Amygdala (tissue), 56 donors: ENCODE data around the gene PAPLN.
"Not testable (repeated sequence)": the region's sequence is repeated elsewhere in the genome, so short reads cannot be mapped to it uniquely, and the experiment has no call there.

ENCODE experiments used
- DNase-seq, 56 donors: peaks; one replicate each; lab custom pipeline; 2025; lab: John Stamatoyannopoulos, UW

The PAPLN gene

DNA sequence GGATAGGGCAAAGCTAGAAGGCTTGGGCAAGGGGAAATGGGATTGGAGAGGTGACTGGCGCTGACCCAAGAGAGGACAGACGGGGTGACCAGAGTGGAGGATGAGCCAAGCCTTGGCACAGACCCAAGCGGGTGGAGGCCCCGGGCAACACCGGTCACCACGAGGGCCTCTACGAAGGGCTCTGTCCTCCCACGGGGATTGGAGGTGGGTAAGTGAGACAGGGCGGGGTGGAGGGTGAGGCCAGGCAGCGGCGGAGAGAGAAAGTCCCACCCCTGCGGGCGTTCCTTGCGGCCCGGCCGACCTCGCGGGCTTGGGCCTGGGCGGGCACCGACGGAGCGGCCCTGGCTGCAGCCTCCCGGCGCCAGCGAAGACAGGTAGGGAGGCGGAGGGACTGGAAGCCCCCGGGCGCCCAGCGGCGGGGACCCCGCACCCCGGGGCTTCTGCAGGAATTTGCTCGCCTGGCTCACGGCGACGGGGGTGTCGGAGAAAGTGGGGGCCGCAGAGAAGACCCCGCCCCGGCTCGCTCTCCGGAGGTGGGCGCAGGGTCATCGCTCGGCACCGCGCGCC is at the start of gene PAPLN:
TSS of gene PAPLN (plus strand) at position 288 of the 567 bp plus-strand sequence. CDS start 2,273 bp downstream, outside the sequence.
- peak in 2 of 56 donors; percentile 18 to 74 for DNase-seq

GRCh38 chr14:73188501-73188911 is 48.8 kb upstream of the PAPLN start:
- no peak for DNase-seq

GRCh38 chr14:73189651-73190050 is 47.7 kb upstream of the PAPLN start:
- DNase-seq, result no peak

GRCh38 chr14:73191441-73191840 is 45.9 kb upstream of the PAPLN start:
- DNase-seq, result no peak

DNA sequence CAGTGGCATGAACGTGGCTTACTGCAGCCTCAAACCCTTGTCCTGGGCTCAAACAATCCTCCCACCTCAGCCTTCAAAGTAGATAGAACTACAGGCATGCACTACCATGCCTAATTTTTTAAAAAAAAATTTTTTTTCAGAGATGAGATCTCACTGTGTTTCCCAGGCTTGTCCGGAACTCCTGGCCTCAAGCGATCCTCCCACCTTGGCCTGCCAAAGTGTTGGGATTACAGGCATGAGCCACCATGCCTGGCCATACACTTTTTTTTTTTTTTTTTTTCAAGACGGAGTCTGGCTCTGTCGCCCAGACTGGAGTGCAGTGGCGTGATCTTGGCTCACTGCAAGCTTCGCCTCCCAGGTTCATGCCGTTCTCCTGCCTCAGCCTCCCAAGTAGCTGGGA is 43.0 kb upstream of the PAPLN start:
- DNase-seq, result not testable (repeated sequence)

DNA sequence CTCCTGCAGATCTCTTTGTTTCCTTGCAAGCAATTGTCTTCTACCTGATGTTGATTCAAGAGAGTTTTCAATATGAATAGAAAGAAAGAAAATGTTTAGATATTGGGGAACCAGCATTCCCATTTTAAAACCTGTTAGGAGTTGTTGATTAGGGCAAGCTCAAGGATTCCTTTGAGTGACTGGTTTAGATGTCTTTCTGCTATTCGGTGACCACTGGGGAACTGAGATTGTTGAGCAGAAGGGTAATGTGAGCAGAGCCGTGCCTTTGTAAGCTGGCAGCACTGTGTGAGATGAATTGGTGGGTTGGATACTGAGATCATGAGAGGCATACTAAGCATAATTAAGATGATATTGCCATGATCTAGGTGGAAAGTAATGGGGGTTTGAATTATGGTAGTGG is 39.1 kb upstream of the PAPLN start:
- DNase-seq, result no peak

DNA sequence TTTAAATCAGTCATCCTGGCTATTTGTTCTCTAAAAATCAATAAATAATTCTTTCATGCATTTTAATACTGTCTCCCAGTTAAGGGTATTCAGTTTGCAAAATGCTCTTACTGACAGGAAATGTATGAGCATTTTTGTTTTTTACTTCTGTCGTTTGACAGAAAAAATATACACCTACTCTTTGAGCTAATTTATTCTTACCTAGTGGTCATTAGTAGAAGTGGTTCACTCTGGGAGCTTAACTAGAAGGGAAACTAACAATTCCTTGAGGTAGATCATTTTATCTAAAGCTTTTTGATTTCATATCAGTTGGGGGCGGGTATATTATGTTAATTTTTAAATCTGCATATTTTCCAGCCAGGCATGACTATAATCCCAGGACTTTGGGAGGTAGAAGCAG is 33.8 kb upstream of the PAPLN start:
- no peak for DNase-seq

- DNase-seq, result peak in 2 of 56 donors; percentile 8 to 19
Measured at GRCh38 chr14:73207615-73208014, 29.7 kb upstream of the PAPLN start.

GRCh38 chr14:73208390-73208789 is 28.9 kb upstream of the PAPLN start:
- DNase-seq, result no peak

DNA sequence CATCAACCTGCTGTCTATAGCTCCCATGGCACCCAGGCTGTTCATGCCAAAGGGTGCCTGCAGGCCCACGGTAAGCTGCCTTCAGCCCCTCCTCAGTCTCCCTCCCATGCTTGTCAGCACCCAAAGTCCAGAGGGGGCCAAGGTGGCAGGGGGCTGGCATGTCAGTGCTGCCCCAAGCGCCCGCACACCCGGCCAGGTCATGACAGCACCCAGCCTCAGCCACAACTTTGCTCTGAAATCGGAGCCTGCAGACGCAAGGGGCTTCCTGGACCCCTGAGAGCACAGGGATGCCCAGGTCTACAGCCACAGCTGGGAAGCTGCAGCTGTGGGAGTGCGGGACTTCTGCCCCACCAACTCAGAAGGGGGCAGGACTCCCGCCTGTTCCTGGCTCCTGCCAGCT is 28.5 kb upstream of the PAPLN start:
- DNase-seq, result no peak

DNA sequence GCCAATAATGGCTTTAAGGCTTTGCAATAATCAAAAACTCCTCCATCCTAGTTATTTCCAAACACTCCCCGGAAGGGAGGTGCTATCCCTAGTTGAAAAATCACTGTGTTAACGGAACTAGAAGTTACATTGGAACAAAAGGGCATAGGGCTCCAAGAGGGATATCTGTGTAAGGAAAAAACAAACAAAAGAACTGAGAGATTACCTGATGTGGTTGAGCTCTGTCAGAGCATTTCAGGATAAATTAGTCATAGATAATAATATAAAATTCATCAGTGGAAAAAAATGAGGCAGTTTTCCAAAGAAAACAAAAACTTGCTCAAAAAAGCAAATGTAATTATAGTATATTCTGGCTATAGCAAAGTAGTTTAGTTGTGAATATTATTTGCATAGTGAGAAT is 27.4 kb upstream of the PAPLN start:
- DNase-seq, result no peak

DNA sequence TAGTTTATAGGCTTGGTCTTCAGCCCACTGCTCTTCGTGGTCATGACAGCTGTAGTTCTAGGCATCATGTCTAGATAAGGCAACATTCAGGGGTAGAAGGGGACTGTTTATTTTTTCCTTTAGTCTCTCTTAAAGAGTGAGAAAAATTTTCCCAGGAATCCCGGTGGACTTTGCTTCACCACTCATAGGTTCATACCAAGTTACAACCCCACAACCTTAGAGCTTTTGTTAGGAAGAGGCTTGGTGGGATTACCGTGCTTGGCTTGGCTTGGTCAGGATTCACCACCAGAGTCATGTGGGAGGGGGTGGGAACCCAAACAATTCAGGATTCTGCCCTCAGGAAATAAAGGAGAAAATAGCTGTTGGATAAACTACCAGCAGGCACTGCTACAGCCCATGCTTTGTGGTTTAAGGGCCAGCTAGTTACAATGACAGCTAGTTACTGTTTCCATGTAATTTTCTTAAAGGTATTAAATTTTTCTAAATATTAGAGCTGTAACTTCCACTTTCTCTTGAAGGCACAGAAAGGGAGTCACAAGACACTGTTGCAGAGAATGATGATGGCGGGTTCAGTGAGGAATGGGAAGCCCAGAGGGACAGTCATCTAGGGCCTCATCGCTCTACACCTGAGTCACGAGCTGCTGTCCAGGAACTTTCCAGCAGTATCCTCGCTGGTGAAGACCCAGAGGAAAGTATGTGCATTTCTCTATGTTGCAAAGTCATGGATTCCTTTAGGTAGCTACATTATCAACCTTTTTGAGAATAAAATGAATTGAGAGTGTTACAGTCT is 25.9 kb upstream of the PAPLN start:
- no peak for DNase-seq

DNA sequence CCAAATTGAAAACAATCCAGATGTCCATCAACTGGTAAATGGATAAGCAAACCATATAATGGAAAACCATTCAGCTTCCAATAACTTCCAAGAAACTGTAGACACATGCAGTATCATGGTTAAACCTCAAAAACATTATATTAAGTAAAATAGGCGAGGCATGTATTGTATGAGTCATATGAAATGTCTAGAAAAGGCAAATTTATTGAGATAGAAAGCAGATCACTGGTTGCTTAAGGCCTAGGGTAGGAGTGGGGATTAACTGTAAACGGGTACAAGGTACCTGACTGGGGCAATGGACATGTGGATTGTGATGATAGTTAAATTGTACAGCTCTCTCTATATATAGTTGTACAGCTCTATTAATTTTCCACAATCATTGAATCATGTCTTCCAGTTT is 21.3 kb upstream of the PAPLN start:
- no peak for DNase-seq

DNA sequence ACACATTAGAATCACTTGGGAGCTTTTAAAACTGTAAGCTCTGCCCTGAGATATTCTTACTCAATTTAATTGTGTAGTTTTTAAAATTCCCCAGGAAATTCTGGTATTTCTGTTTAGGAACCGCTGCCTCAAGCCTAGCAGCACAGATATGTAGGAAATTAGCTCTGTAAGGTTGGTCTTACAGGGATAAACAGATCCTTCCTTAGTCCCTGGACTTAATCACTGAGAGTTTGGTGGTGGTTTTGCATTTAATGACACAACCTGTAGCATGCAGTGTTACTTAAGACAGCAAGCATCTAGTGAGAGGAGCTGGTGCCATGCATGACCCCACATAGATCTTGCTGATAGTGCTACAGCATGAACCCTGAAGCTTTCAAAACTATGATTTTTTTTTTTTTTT is 19.9 kb upstream of the PAPLN start:
- no peak for DNase-seq

DNA sequence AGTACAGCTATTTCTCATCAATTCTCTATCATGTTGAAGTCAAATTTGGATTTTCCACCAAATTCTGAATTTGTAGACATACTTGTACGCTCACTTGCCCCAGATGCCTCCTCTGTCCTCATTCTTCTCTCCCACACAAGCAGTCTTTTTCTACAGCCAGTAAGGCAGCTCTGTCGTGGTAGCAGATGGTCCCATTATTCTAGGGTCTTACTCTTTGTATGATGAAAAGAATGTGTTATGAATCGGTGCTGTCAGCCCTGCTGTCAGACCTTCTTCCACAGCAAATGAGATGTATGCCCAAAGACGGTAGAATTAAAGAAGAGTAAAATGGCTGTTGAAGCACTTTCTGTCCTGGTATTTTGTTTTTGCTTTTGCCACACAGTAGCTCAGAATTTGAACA is 17.2 kb upstream of the PAPLN start:
- DNase-seq, result no peak

- DNase-seq, result no peak
Measured at GRCh38 chr14:73220634-73221033, 16.7 kb upstream of the PAPLN start.

DNA sequence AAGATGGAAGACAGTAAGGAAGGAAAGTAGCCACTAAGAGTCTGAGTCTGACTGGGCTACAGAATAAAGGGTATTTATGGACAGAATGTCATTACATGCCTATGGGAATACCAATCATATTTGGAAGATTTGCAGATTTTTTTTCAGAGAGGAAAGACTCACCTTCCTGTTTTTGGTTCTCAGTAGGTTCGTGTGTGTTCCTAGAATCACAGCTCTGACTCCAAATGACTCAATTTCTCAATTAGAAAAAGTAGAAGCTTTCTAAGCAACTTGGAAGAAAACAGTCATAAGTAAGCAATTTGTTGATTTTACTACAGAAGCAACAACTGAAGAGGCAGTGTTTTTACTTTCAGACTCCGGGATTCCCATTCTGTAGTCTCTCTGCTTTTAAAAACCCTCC is 15.4 kb upstream of the PAPLN start:
- DNase-seq, result no peak

GRCh38 chr14:73223049-73223448 is 14.3 kb upstream of the PAPLN start:
- peak in 4 of 56 donors; percentile 11 to 32 (median 26) for DNase-seq

DNA sequence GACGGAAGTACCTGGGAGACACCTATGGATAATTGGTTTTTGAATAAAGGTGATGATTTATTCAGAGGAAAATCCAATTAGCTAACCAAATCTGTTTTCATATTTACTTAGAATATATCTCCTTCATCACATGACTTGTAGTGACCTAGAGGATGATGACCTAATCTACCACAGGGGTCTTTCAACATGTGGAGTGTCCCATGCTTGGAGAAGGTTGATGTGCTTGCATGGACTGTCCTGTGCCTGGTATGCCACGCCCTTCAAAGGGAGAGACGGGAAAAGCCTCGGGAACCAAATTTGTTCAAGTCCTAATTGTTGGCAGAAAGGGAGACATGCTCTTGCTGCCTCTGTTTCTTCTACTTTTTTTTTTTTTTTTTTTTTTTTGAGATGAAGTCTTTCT is 11.8 kb upstream of the PAPLN start:
- DNase-seq, result no peak

DNA sequence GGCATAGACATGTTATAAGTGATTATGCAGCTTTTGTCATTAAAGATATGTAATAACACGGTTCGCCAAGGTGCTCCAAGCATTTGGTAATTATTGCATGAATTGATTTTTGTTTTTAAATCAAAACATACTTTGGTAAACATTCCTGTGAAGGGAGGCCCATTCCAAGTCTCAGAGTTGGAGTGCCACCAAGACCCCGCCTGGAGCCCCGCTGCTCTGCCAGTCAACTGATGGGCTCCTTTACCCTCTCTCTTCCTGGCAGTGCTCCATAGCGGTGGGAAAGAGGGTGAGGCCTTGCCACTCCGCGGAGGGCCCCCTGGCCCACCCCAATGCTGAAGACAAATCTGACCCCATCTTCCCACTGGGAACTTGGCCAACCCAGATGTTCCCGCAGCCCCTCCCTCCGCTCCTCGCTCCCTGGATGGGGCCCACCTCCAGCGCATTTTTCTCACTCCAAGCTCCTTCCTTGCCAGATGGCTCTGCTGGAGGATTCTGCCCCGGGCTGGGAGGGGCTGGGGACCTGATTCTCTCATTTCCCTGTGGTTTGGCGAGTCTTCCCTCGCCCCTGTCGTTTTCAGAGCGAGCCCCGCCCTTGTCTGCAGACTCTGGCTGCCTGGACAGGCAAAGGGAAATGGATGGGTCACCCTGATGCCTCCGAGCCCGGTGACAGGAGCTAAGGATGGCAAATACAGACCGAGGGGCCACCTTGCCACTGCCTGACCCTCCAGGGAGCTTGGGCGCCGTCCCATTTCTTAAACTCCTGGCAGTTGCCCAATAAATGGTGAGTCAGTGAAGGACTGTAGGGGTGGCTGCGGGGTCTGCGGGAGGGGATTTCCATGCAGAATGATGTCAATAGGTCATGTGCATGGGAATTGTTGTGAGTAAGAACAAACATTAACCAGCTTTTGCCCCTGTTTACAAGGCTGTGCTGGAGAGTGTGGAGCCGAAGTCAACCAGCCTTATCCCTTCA is 9.2 kb upstream of the PAPLN start:
- peak in 2 of 56 donors; percentile 13 to 94 for DNase-seq

DNA sequence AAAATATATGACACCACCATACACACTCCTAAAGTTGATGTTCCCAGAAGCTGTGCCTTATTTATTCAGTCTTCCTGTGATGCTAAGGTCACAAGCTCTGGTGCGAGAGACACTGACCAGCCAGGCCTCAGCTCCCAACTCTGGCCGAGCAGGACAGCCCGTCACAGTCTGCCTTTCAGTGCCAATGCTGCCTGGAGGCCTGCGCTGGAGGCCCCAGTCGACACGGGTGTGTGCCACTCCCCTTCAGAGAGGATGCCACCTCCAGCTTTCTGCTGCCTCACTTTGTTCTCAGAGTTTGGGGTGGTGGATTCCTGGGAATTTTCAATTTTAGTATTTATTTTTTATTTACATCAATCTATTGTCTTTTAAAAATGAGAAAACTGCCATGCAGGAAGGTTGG is 7.3 kb upstream of the PAPLN start:
- no peak for DNase-seq
